Measurements from ENCODE around the gene PKD1L1. TPM values are rescaled to one million over a fixed set of nuclear protein-coding genes. Genes with fewer than 3 reads are reported as not detected.

Gene PKD1L1
- polyA plus RNA-seq, 6 donors from 2014 or later: 0.05 to 0.30 (median 0.15) TPM; not detected in 3

DNA sequence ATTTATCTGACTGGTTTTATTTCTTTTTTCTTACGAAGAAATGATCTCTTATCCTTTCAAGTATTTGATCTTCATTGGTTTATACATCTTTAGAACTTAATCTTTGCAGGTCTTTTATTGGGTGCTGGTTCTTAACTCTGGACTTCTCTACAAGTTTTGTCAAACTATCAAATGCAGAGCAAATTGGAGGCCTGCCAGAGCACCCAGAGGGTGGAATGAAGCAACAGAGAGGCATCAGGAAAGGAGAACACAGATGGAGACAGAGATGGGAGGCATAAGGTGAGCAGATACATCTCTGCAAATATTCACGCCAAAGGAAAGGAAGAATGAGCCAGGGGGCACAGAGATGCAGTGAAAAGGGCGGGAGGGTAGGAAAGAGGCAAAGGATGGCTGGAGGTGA, 130.3 kb downstream of the PKD1L1 start:
- H3K4me1 Mint-ChIP-seq: peaks cover 0 to 13% (median 10%) of the 10 kb centered on the region in 3 donors
- no peak for ATAC-seq (ENCODE audit: low read depth in 2 of 2)
- no peak for DNase-seq
- H3K27me3 Mint-ChIP-seq: peaks cover 0 to 7% (median 0%) of the 10 kb centered on the region in 3 donors
- H3K4me3 Mint-ChIP-seq: no peak overlapping the region
- no peaks in the 10 kb centered on the region for H3K36me3 Mint-ChIP-seq
- H3K27ac Mint-ChIP-seq: no peak overlapping the region
- H3K9me3 Mint-ChIP-seq: no peaks in the 10 kb centered on the region

DNA sequence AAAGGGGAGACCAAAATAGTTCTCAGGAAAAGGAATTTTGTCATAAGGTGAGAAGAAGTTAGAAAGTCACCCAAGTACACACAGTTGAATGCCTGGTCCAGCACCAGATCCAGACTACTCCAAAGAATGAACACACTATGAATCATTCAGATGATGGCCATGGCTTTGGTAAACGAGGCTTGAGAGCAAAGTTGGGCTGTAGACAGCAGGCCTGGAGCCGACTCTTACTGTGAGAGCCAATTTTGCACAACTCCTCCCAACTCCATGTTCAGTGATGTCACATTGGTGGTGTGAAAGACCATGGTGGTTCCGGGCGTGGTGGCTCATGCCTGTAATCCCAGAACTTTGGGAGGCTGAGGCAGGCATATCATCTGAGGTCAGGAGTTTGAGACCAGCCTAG, 131.6 kb downstream of the PKD1L1 start:
- no peaks in the 10 kb centered on the region for H3K36me3 Mint-ChIP-seq
- H3K4me1 Mint-ChIP-seq: peaks cover under 1 to 14% (median 12%) of the 10 kb centered on the region in 3 donors
- H3K27me3 Mint-ChIP-seq: peaks cover 0 to 7% (median 0%) of the 10 kb centered on the region in 3 donors
- H3K27ac Mint-ChIP-seq: peak overlapping the region in 2 of 6 donors; percentile 24 to 85
- no peaks in the 10 kb centered on the region for H3K9me3 Mint-ChIP-seq
- ATAC-seq (ENCODE audit: low read depth in 2 of 2) (no peak), DNase-seq (no peak)
- no peak overlapping the region for H3K4me3 Mint-ChIP-seq

- DNase-seq (no peak), ATAC-seq (ENCODE audit: low read depth in 2 of 2) (no peak)
- Mint-ChIP-seq H3K36me3 (no peaks in the 10 kb centered on the region), H3K4me1 (peaks cover 5 to 21% (median 15%) of the 10 kb centered on the region in 3 donors), H3K9me3 (no peaks in the 10 kb centered on the region), H3K27ac (peak overlapping the region in 4 of 6 donors; percentile 2 to 85 (median 22)), H3K27me3 (peaks cover 0 to 7% (median 0%) of the 10 kb centered on the region in 3 donors), H3K4me3 (no peak overlapping the region)
Measured at GRCh38 chr7:47815867-47816266, 132.4 kb downstream of the PKD1L1 start.

DNA sequence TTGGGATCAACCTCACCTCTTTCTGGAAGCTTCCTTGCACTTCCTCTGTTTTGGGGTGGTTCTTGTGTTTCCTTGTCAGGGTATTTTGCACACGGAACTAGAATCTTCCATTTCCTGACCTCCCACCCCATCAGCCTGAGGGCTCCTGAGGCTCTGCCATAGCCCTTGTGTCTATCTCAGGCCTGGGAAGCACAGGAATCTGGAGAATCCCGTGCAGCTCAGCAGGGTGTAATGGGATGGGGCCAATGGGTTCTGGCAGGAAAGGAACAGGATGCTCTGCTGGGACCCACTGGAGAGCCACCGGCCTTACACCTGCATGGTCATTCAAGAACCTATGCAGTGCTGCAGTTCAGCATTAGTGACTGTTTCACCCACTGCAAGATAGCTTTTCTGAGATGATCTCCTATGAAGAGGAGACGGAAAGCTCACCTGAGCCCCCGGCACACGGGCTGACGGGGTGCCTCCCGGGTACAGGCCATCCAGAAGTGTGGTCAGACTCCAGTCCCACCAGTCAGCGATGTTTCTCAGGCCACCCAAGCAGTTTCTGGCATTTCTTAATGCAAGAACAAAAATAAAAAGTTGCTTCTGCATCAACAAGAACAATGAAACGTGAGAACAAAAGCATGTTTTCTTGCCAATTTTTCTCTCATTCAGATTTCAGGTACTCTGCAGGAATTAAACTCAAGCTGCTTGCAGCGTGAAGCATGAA, 133.2 kb downstream of the PKD1L1 start:
- Mint-ChIP-seq H3K4me3 (no peak overlapping the region), H3K27me3 (peaks cover 0 to 7% (median 0%) of the 10 kb centered on the region in 3 donors), H3K4me1 (peaks cover 11 to 27% (median 15%) of the 10 kb centered on the region in 3 donors), H3K36me3 (no peaks in the 10 kb centered on the region), H3K27ac (peak overlapping the region in 4 of 6 donors; percentile 2 to 59 (median 33)), H3K9me3 (no peaks in the 10 kb centered on the region)
- DNase-seq (no peak), ATAC-seq (ENCODE audit: low read depth in 2 of 2) (no peak)

DNA sequence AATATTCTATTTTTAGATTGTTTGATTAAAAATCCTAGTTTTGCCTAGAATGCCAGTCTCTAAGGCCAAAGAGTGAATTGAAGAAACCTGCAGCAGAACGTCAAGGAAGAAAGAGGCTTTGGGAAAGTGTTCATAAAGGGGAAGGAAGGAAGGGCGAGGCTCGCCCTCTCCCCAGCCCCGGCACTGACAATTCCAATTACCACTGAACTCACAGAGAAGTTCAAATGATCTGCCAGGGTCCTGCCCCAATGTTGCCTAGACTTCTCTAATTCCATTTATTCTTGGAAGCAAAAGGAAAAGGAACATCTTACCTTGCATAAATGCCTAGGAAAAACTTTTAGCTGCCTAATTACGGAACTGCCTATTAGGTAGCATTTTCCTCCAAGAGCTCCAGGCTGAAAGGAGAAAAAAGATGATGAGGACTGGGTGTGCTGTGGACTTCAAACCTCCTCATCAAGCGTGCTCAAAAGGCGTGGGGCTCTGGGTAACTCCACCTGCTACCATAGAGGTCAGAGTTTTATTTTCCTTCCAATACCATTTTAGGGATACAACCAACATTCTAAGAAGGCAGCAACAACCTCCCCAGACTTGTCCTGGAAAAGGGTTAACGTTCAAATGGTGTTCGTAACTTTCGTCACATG, 134.5 kb downstream of the PKD1L1 start:
- ATAC-seq (ENCODE audit: low read depth in 2 of 2) (no peak), DNase-seq (no peak)
- Mint-ChIP-seq H3K27ac (no peak overlapping the region), H3K4me1 (peaks cover 9 to 27% (median 13%) of the 10 kb centered on the region in 3 donors), H3K36me3 (no peaks in the 10 kb centered on the region), H3K9me3 (no peaks in the 10 kb centered on the region), H3K27me3 (peaks cover 0 to 7% (median 0%) of the 10 kb centered on the region in 3 donors), H3K4me3 (no peak overlapping the region)

- Mint-ChIP-seq H3K27ac (no peak overlapping the region), H3K9me3 (no peaks in the 10 kb centered on the region), H3K27me3 (peaks cover 0 to 7% (median 0%) of the 10 kb centered on the region in 3 donors), H3K4me3 (no peak overlapping the region), H3K36me3 (no peaks in the 10 kb centered on the region), H3K4me1 (peaks cover 18 to 28% (median 18%) of the 10 kb centered on the region in 3 donors)
- ATAC-seq (ENCODE audit: low read depth in 2 of 2): no peak
- no peak for DNase-seq
Measured at GRCh38 chr7:47812429-47813136, 135.7 kb downstream of the PKD1L1 start.

- H3K4me3 Mint-ChIP-seq: no peak overlapping the region
- DNase-seq (no peak), ATAC-seq (ENCODE audit: low read depth in 2 of 2) (no peak)
- H3K36me3 Mint-ChIP-seq: no peaks in the 10 kb centered on the region
- peaks cover 0 to 7% (median 0%) of the 10 kb centered on the region in 3 donors for H3K27me3 Mint-ChIP-seq
- peaks cover 24 to 36% (median 26%) of the 10 kb centered on the region in 3 donors for H3K4me1 Mint-ChIP-seq
- peak overlapping the region in 1 of 6 donors; percentile 74 for H3K27ac Mint-ChIP-seq
- H3K9me3 Mint-ChIP-seq: no peaks in the 10 kb centered on the region
Measured at GRCh38 chr7:47811632-47812380, 136.5 kb downstream of the PKD1L1 start.

GRCh38 chr7:47809387-47809786, 138.9 kb downstream of the PKD1L1 start:
- Mint-ChIP-seq H3K27ac (no peak overlapping the region), H3K27me3 (no peaks in the 10 kb centered on the region), H3K4me1 (peaks cover 24 to 41% (median 29%) of the 10 kb centered on the region in 3 donors), H3K4me3 (no peak overlapping the region), H3K9me3 (no peaks in the 10 kb centered on the region), H3K36me3 (no peaks in the 10 kb centered on the region)
- DNase-seq (no peak), ATAC-seq (ENCODE audit: low read depth in 2 of 2) (no peak)

DNA sequence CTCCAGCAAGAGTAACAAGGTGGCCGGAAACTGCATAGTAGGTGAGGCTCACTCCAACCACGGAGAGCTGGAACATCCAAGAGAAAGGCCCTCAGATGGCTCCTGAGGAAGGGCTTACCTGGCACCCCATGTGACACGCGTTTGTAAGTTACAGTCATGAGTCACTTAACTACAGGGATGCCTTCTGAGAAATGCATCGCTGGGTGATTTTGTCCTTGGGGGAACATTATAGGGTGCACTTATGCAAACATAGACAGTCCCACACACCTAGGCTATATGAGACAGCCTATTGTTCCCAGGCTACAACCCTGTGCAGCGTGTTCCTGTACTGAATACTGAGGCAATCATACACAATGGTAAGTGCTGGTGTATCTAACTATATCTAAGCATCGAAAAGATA, 139.9 kb downstream of the PKD1L1 start:
- DNase-seq (no peak), ATAC-seq (ENCODE audit: low read depth in 2 of 2) (no peak)
- peaks cover 24 to 38% (median 25%) of the 10 kb centered on the region in 3 donors for H3K4me1 Mint-ChIP-seq
- peak overlapping the region in 1 of 6 donors; percentile 27 for H3K27ac Mint-ChIP-seq
- H3K27me3 Mint-ChIP-seq: no peaks in the 10 kb centered on the region
- H3K4me3 Mint-ChIP-seq: peak overlapping the region in 2 of 8 donors; percentile 8 to 73
- no peaks in the 10 kb centered on the region for H3K9me3 Mint-ChIP-seq
- no peaks in the 10 kb centered on the region for H3K36me3 Mint-ChIP-seq

GRCh38 chr7:47807756-47808155, 140.5 kb downstream of the PKD1L1 start:
- peak overlapping the region in 2 of 6 donors; percentile 7 to 27 for H3K27ac Mint-ChIP-seq
- ATAC-seq (ENCODE audit: low read depth in 2 of 2) (peak; percentile 86 to 90), DNase-seq (peak; percentile 34)
- no peaks in the 10 kb centered on the region for H3K36me3 Mint-ChIP-seq
- H3K27me3 Mint-ChIP-seq: no peaks in the 10 kb centered on the region
- no peaks in the 10 kb centered on the region for H3K9me3 Mint-ChIP-seq
- peaks cover 24 to 34% (median 24%) of the 10 kb centered on the region in 3 donors for H3K4me1 Mint-ChIP-seq
- H3K4me3 Mint-ChIP-seq: peak overlapping the region in 5 of 8 donors; percentile 22 to 73 (median 54)

GRCh38 chr7:47807126-47807525, 141.1 kb downstream of the PKD1L1 start:
- peak overlapping the region in 4 of 6 donors; percentile 30 to 72 (median 60) for H3K27ac Mint-ChIP-seq
- no peaks in the 10 kb centered on the region for H3K9me3 Mint-ChIP-seq
- DNase-seq: no peak
- H3K36me3 Mint-ChIP-seq: no peaks in the 10 kb centered on the region
- ATAC-seq (ENCODE audit: low read depth in 2 of 2): no peak
- H3K27me3 Mint-ChIP-seq: no peaks in the 10 kb centered on the region
- H3K4me3 Mint-ChIP-seq: peak overlapping the region in 4 of 8 donors; percentile 16 to 34 (median 26)
- H3K4me1 Mint-ChIP-seq: peaks cover 24 to 34% (median 24%) of the 10 kb centered on the region in 3 donors

GRCh38 chr7:47806701-47807103, 141.6 kb downstream of the PKD1L1 start:
- ATAC-seq (ENCODE audit: low read depth in 2 of 2) (no peak), DNase-seq (no peak)
- Mint-ChIP-seq H3K27ac (peak overlapping the region in 1 of 6 donors; percentile 72), H3K4me3 (peak overlapping the region in 2 of 8 donors; percentile 21), H3K4me1 (peaks cover 23 to 34% (median 23%) of the 10 kb centered on the region in 3 donors), H3K9me3 (no peaks in the 10 kb centered on the region), H3K36me3 (no peaks in the 10 kb centered on the region), H3K27me3 (no peaks in the 10 kb centered on the region)
